GM06990 (cell line): ENCODE results near the gene SEC14L5.
A peak's percentile ranks its signal among the peaks of the same experiment; 100 is the strongest.

Source experiments
- DNase-seq: peaks from one replicate; pipeline ENCODE4 v3.0.0-alpha.2; 2011; ENCODE audit not compliant: insufficient read length; ENCODE audit errors: extremely low read depth
- H3K27me3 ChIP-seq: replicated peaks from 2 replicates; pipeline ENCODE4 v1.6.0; 2011; ENCODE audit warnings: low read length; ENCODE audit not compliant: control insufficient read depth, insufficient read depth
- H3K36me3 ChIP-seq: 2 replicates; pipeline ENCODE4 v1.5.1; 2011; ENCODE audit warnings: low read length; ENCODE audit not compliant: control insufficient read depth, insufficient read depth
- H3K4me3 ChIP-seq: replicated peaks from 2 replicates; pipeline ENCODE4 v1.5.1; 2011; ENCODE audit warnings: low read depth, mild to moderate bottlenecking, control low read depth, low read length
- TF ChIP-seq, protein P1 (sequence below): IDR thresholded peaks from 2 replicates; pipeline ENCODE4 v1.5.1; 2011; ENCODE audit warnings: low read length, control low read depth, mild to moderate bottlenecking, inconsistent platforms; ENCODE audit not compliant: insufficient read depth, poor library complexity, severe bottlenecking

SEC14L5 gene

DNA sequence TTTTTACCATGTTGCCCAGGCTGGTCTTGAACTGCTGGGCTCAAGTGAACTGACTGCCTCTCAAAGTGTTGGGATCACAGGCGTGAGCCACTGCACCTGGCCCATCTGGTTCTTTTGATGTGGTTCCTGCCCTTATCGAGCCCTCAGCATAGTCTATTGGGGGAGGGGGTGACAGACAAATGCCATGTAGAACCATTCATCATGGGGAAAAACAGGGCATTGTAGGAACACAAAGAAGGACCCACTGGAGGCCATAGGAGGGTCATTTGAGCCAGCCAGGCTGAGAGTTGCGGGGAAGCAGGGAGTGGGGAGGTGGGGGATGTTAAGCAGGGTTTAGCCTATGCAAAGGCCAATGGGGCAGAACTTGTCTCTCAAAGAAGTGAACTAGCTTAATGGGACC lies 11.9 kb downstream of the SEC14L5 start:
- DNase-seq, result no peak
- H3K36me3 ChIP-seq, result no peaks in the 10 kb centered on the region
- no peak overlapping the region for H3K4me3 ChIP-seq
- TF ChIP-seq, protein P1, sequence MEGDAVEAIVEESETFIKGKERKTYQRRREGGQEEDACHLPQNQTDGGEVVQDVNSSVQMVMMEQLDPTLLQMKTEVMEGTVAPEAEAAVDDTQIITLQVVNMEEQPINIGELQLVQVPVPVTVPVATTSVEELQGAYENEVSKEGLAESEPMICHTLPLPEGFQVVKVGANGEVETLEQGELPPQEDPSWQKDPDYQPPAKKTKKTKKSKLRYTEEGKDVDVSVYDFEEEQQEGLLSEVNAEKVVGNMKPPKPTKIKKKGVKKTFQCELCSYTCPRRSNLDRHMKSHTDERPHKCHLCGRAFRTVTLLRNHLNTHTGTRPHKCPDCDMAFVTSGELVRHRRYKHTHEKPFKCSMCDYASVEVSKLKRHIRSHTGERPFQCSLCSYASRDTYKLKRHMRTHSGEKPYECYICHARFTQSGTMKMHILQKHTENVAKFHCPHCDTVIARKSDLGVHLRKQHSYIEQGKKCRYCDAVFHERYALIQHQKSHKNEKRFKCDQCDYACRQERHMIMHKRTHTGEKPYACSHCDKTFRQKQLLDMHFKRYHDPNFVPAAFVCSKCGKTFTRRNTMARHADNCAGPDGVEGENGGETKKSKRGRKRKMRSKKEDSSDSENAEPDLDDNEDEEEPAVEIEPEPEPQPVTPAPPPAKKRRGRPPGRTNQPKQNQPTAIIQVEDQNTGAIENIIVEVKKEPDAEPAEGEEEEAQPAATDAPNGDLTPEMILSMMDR, result no peak
- H3K27me3 ChIP-seq, result no peaks in the 10 kb centered on the region; the same call in 1 of the 2 replicates

DNA sequence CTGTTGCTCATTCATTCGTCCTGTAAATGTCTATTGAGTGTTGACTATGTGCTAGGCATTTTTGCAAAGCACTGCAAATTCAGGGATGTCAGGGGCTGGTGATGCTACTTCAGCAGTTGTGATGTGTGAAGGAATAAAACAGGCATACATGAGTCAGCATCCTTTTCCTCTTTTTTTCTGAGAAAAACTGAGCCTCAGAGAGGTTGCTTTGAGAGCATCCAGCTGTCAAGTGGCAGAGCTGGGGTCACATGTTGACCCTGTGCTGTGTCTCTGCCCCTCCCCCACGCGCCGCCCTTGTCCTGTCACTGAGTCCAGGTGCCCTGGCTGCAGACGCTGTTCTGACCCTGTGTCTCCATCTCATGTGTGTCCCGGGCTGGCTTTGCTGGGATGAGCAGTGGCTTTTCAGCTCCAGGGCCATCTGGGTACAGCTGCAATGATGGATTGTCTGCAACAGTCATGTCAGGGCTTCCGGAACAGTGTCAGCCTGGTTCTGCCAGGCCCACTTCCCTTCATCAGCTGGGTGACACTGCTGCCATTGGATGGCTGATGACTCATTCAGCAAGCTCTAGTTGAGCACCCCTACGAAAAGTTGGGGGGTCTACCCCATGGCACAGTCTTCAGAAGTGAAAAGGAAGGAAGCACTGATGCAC lies 14.9 kb downstream of the SEC14L5 start:
- TF ChIP-seq, protein P1, result no peak
- DNase-seq, result peak; percentile 46
- H3K4me3 ChIP-seq, result no peak overlapping the region
- H3K27me3 ChIP-seq, result no peaks in the 10 kb centered on the region; the same call in 1 of the 2 replicates
- no peaks in the 10 kb centered on the region for H3K36me3 ChIP-seq

DNA sequence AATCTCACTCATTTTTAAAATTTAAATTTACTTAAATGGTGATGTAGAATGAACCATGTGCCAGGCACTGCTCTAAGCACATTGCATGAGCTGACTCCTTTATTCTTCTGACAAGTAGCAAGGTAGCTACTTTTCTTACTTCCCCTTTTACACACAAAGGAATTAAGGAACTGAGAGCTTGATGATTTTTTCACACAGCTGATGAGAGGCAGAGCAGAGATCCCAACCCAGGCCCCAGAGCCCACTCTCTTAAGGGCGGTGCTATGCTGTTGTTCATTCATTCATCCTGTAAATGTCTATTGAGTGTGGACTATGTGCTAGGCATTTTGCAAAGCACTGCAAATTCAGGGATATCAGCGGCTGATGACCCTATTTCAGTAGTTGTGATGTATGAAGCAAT lies 17.9 kb downstream of the SEC14L5 start:
- H3K36me3 ChIP-seq, result no peaks in the 10 kb centered on the region
- peak; percentile 52 for DNase-seq
- TF ChIP-seq, protein P1, result no peak

DNA sequence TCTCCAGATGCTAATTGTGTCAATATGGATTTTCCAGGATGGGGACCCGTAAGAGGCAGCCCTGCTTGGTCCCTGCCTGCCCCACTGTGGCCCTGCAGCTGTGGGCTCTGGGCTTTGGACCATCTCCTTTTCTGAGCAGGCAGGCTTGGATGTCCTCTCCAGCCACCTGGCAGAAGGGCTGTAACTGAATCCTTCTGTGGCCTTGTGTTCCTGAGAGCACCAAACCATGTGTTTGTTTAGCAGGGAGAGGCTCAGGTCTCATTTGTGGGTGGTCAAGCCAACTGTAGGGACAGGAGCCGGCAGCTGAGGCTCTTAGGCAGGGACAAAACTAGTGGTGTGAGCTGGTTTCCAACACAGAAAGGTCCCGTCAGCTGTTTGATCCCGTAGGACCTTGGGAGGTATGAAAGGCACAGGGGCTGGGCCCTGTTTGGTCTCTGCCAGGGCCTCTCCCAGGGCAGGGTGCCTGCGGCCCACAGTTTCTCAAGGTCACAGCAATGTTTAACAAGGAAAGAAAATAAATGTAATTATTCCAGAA lies 18.5 kb downstream of the SEC14L5 start:
- no peak for DNase-seq
- no peaks in the 10 kb centered on the region; the same call in 1 of the 2 replicates for H3K27me3 ChIP-seq
- TF ChIP-seq, protein P1, result no peak

More for the DNA sequence above, 17.9 kb downstream of the SEC14L5 start:
- no peak overlapping the region for H3K4me3 ChIP-seq
- H3K27me3 ChIP-seq, result no peaks in the 10 kb centered on the region; the same call in 1 of the 2 replicates

DNA sequence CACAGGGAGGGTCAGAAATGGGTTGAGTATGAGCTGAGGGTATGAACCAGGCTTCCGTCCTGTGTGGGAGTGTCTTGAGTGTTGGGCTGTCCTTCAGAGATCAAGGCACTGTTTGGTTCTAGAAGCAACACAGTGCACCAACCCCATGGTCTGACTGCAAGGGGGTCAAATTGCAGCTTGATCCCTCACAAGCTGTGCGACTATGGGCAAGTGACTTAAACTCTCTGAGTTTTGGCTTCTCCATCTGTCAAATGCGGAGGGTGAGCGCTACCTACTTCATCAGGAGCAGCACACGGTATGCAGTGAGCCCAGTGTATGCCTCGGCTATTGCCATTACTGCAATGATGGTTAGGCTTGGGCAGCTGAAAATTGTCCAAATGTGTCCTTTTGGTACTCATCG lies 21.0 kb downstream of the SEC14L5 start:
- no peak for DNase-seq

More for the DNA sequence above, 18.5 kb downstream of the SEC14L5 start:
- Histone ChIP-seq H3K36me3 (no peaks in the 10 kb centered on the region), H3K4me3 (no peak overlapping the region)

More for the DNA sequence above, 21.0 kb downstream of the SEC14L5 start:
- TF ChIP-seq, protein P1, result no peak
- Histone ChIP-seq H3K36me3 (no peaks in the 10 kb centered on the region), H3K4me3 (no peak overlapping the region), H3K27me3 (no peaks in the 10 kb centered on the region; the same call in 1 of the 2 replicates)
